Measurements from ENCODE around the gene ABHD8. TPM values are rescaled to one million over a fixed set of nuclear protein-coding genes. Genes with fewer than 3 reads are reported as not detected.

Gene ABHD8
- polyA plus RNA-seq, 1 experiment: 6.1 TPM

- H3K27ac ChIP-seq (ENCODE audit: low read depth, low read length): no peak overlapping the region
- no peaks in the 10 kb centered on the region for H3K27me3 ChIP-seq (ENCODE audit: control insufficient read depth, insufficient read depth, low read length)
- CTCF ChIA-PET: no interaction called here
- H3K4me3 ChIP-seq (ENCODE audit: low read depth, low read length): peak overlapping the region; percentile 93
- POLR2A ChIA-PET: no interaction called here
- no peak for DNase-seq (ENCODE audit: low read depth, low spot score)
- H3K9me3 ChIP-seq (ENCODE audit: control insufficient read depth, insufficient read depth, low read length): peaks cover 5% of the 10 kb centered on the region; the same call in 1 of the 2 replicates
- no peak for TF ChIP-seq CTCF (IDR thresholded peaks at IDR 0.05; ENCODE audit: low read depth, low read length)
Observed at GRCh38 chr19:17337675-17338432, 34.6 kb upstream of the ABHD8 start.

GRCh38 chr19:17336872-17337674, 33.8 kb upstream of the ABHD8 start, which contains the start of gene GTPBP3:
Gene GTPBP3 (plus strand): TSS chr19:17337553. CDS start chr19:17337612, 59 bp downstream.
- peak; percentile 92 for DNase-seq (ENCODE audit: low read depth, low spot score)
- CTCF ChIA-PET: no interaction called here
- Histone ChIP-seq H3K9me3 (ENCODE audit: control insufficient read depth, insufficient read depth, low read length) (peaks cover 8% of the 10 kb centered on the region; the same call in 1 of the 2 replicates), H3K27ac (ENCODE audit: low read depth, low read length) (peak within 1 kb of the TSS; percentile 89), H3K27me3 (ENCODE audit: control insufficient read depth, insufficient read depth, low read length) (no peaks in the 10 kb centered on the region), H3K4me3 (ENCODE audit: low read depth, low read length) (peak within 1 kb of the TSS; percentile 93)
- POLR2A ChIA-PET: interaction anchor here (0.7 kb wide), 1 partner anchor 19 kb away, joined by 3 read pairs; no protein-coding TSS in a partner anchor
- no peak for TF ChIP-seq CTCF (IDR thresholded peaks at IDR 0.05; ENCODE audit: low read depth, low read length)

GRCh38 chr19:17335575-17335974, 32.4 kb upstream of the ABHD8 start:
- H3K27me3 ChIP-seq (ENCODE audit: control insufficient read depth, insufficient read depth, low read length): no peaks in the 10 kb centered on the region
- H3K27ac ChIP-seq (ENCODE audit: low read depth, low read length): no peak overlapping the region
- ChIA-PET CTCF (interaction anchor here (0.7 to 1.4 kb wide), 2 partner anchors 10 to 50 kb away, joined by 3 read pairs; no protein-coding TSS in a partner anchor), POLR2A (no interaction called here)
- no peak overlapping the region for H3K4me3 ChIP-seq (ENCODE audit: low read depth, low read length)
- no peak for TF ChIP-seq CTCF (IDR thresholded peaks at IDR 0.05; ENCODE audit: low read depth, low read length)
- peaks cover 8% of the 10 kb centered on the region; the same call in 1 of the 2 replicates for H3K9me3 ChIP-seq (ENCODE audit: control insufficient read depth, insufficient read depth, low read length)
- no peak for DNase-seq (ENCODE audit: low read depth, low spot score)

GRCh38 chr19:17334414-17335409, 31.5 kb upstream of the ABHD8 start, which contains the start of gene ANO8:
Gene ANO8 (minus strand): TSS chr19:17334855. CDS start chr19:17334670, 185 bp downstream.
- DNase-seq (ENCODE audit: low read depth, low spot score): peak; percentile 96
- no peak for TF ChIP-seq CTCF (IDR thresholded peaks at IDR 0.05; ENCODE audit: low read depth, low read length)
- no peak within 1 kb of the TSS for H3K27ac ChIP-seq (ENCODE audit: low read depth, low read length)
- H3K4me3 ChIP-seq (ENCODE audit: low read depth, low read length): peak within 1 kb of the TSS; percentile 72
- H3K27me3 ChIP-seq (ENCODE audit: control insufficient read depth, insufficient read depth, low read length): peaks cover 2% of the 10 kb centered on the region
- POLR2A ChIA-PET: interaction anchor here (1.0 to 2.9 kb wide), 2 partner anchors 26 to 177 kb away, joined by 3 to 13 read pairs; partner anchors contain the start of genes DDA1 and PGLS
- CTCF ChIA-PET: interaction anchor here (0.7 to 1.4 kb wide), 2 partner anchors 11 to 51 kb away, joined by 3 read pairs; no protein-coding TSS in a partner anchor
- peaks cover 13% of the 10 kb centered on the region; the same call in 1 of the 2 replicates for H3K9me3 ChIP-seq (ENCODE audit: control insufficient read depth, insufficient read depth, low read length)
